Measurements from ENCODE around the gene SLC9A5.

Gene SLC9A5

GRCh38 chr16:67305216-67306071 lies 56.7 kb downstream of the SLC9A5 start:
- H3K4me3 ChIP-seq (ENCODE audit: low read depth, low read length), result no peak overlapping the region

GRCh38 chr16:67310561-67310960 lies 61.8 kb downstream of the SLC9A5 start:
- H3K4me3 ChIP-seq (ENCODE audit: low read depth, low read length), result no peak overlapping the region

DNA sequence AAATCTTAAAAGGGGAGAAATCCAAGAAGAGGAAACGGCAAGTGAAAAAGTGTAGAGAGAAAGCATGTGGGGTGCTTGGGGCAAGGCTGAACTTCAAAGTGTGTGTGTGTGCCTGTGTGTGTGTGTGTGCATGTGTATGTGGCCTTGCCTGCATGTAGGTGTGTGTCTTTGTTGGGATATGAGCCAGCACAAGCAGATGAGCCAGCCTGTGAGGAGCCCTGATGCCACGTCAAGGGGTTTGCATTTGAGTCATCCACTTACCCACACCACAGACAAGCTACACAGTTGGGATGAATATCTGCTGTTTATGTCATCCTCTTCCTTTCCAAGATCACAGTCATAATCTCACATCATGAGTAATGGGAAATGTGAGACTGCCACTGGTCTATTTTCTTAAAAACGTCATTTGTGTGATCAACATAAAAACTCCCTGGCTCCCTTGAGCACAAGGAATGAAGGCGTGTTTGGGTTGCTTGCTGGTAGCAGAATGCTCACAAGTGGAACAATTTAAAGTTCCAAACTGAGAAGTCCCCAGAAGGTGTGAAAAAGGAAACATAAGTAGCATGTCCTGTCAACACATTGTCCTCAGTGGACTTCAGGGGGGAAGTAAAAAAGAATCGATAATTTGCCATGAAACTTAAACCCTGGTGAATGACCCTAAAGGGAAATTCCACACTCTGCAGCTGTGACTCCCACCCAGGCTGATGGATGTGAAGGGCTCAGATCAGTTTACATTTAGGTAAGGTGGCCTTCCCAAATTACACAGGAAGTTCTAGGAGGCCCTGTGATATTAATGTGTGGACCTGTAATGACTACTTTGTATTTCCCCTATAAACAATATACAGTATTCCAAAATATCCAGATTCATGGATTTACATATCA lies 63.1 kb downstream of the SLC9A5 start:
- H3K4me3 ChIP-seq (ENCODE audit: low read depth, low read length), result no peak overlapping the region

DNA sequence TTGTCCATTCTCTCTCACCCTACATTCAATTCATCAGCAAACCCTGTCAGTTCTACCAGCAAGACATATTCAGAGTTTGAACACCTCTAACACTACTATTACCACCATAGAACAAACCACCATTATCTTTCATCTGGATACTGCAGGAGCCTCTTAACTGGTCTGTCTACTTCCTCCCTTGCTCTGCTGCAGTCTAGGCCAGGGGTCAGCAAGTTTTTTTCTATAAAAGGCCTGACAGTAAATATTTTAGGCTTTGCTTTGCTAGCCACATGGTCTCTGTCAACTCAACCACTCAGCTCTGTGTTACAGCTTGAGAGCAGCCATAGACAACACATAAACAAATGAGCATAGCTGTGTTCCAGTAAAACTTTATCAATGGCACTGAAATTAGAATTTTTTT lies 63.9 kb downstream of the SLC9A5 start:
- H3K4me3 ChIP-seq (ENCODE audit: low read depth, low read length), result no peak overlapping the region

- no peak overlapping the region for H3K4me3 ChIP-seq (ENCODE audit: low read depth, low read length)
Observed at GRCh38 chr16:67317853-67318252, 69.1 kb downstream of the SLC9A5 start.
